Natural killer cell treated with Interleukin-12 subunit alpha and Interleukin-12 subunit beta and Interleukin-15 and Interleukin-18, amount 100 ng/mL, for 72 hours (primary cell): ENCODE results near the gene KCTD4. TPM values are rescaled to one million over a fixed set of nuclear protein-coding genes. Genes with fewer than 3 reads are reported as not detected.
A peak's percentile ranks its signal among the peaks of the same experiment; 100 is the strongest.
"Not testable (repeated sequence)": the region's sequence is repeated elsewhere in the genome, so short reads cannot be mapped to it uniquely, and the experiment has no call there.

Experiments
- ATAC-seq, 2 donors: fragments of 150-1000 bp; cut with Tn5 transposase in 1 of 2; sonication (Bioruptor Pico), chemical (Tn5 transposase) in 1 of 2; 2 replicates each; pipeline ENCODE4 v1.10.0; 2021
- DNase-seq: peaks from one replicate; pipeline ENCODE4 v3.0.0; 2022; ENCODE audit warnings: low spot score
- H3K27ac Mint-ChIP-seq, 2 donors: 1 replicate in 1 of 2; 2 replicates in 1 of 2; pipeline ENCODE4 v1.8.0; 2022; ENCODE audit warnings: mixed read lengths in 2 of 2, mild to moderate bottlenecking in 1 of 2, moderate library complexity in 1 of 2
- H3K27me3 Mint-ChIP-seq, 2 donors: 1 replicate in 1 of 2; 2 replicates in 1 of 2; pipeline ENCODE4 v1.8.0; 2022; ENCODE audit warnings: mixed read lengths in 2 of 2
- H3K36me3 Mint-ChIP-seq: one replicate; pipeline ENCODE4 v1.8.0; 2022; ENCODE audit warnings: mixed read lengths
- H3K4me1 Mint-ChIP-seq, 2 donors: 1 replicate in 1 of 2; 2 replicates in 1 of 2; pipeline ENCODE4 v1.8.0; 2022; ENCODE audit warnings: low read depth in 2 of 2, mixed read lengths in 2 of 2, mild to moderate bottlenecking in 1 of 2
- H3K4me3 Mint-ChIP-seq: one replicate; pipeline ENCODE4 v1.8.0; 2022; ENCODE audit warnings: mixed read lengths
- H3K9me3 Mint-ChIP-seq: 2 replicates; pipeline ENCODE4 v1.8.0; 2022; ENCODE audit warnings: mixed read lengths
- total RNA-seq, 2 donors: library from RNA; stranded (reverse); gene quantifications; one replicate each; pipeline ENCODE4 v1.2.3, GENCODE V29; 2022

The KCTD4 gene
- total RNA-seq: not detected

DNA sequence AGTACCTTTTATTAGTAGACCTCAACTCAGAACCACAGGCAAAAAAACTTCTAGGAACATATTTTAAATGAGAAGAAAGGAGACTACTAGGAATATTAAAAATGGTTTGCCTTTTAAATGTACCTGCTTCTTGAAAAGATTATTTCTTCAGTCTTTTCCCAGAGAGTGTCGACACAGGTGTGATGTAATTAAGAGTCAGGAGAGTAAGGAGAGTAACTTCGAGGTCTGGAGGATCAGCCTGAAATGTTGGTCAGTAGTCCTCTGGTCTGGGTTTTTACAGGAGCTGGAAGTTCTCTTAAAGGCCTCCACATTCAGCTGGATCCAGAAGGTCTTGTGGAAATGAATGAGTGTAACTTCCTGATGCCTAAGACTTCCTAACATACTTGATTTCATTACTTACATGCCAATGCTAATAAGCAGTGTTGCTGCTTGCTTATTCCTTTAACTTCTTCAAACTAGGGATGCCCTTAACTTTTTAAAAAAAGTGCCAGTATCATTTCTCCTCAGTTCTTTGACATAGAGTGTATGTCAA is at the start of gene KCTD4:
KCTD4 (minus strand) TSS at position 345 of the 532 bp plus-strand sequence. CDS start 6,478 bp downstream, outside the sequence.
- Mint-ChIP-seq H3K27me3 (no peaks in the 10 kb centered on the region), H3K4me1 (peaks cover 16 to 22% of the 10 kb centered on the region in 2 donors), H3K9me3 (no peaks in the 10 kb centered on the region), H3K27ac (no peak within 1 kb of the TSS), H3K36me3 (no peaks in the 10 kb centered on the region), H3K4me3 (no peak within 1 kb of the TSS)
- ATAC-seq (no peak), DNase-seq (no peak)

DNA sequence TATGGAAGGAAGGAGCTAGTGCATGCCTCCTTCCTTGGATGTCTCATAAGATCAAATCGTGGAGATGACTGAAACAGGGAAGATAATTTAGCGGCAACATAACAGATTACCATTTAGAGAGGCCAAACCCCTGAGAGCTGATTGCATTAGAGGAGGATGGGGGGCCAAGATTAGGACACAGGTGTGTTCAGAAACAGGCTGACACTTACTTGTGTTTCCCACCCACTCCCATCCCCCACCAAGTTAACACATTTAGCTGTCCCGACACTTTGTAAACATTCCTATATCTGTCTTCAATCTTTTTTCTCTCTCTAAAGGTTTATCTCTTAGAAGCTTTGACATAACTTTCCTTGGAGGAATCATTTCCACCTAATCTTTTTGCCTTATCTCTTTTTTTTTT is 48.8 kb upstream of the KCTD4 start:
- Mint-ChIP-seq H3K4me3 (no peak overlapping the region), H3K9me3 (no peaks in the 10 kb centered on the region), H3K27ac (no peak overlapping the region), H3K36me3 (peaks cover 7% of the 10 kb centered on the region), H3K4me1 (peaks cover 5 to 6% of the 10 kb centered on the region in 2 donors), H3K27me3 (no peaks in the 10 kb centered on the region)
- DNase-seq: no peak
- no peak for ATAC-seq

DNA sequence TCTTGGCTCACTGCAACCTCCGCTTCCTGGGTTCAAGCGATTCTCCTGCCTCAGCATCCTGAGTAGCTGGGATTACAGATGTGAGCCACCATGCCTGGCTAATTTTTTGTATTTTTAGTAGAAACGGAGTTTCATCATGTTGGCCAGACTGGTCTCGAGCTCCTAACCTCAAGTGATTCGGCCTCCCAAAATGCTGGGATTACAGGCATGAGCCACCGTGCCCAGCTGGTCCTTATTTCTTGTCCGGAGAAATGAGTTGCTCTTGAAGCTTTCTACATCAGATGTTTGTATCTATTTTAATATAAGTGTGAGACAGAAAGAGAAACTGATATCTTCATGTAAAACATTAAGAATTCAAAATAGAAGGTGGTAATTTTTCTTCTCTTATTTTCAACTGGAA is 43.9 kb upstream of the KCTD4 start:
- not testable (repeated sequence) for H3K9me3 Mint-ChIP-seq, H3K27me3 Mint-ChIP-seq, H3K36me3 Mint-ChIP-seq, H3K27ac Mint-ChIP-seq, ATAC-seq, DNase-seq, H3K4me3 Mint-ChIP-seq, H3K4me1 Mint-ChIP-seq

- Mint-ChIP-seq H3K27ac (no peak overlapping the region), H3K4me1 (no peaks in the 10 kb centered on the region), H3K27me3 (no peaks in the 10 kb centered on the region), H3K4me3 (no peak overlapping the region), H3K36me3 (no peaks in the 10 kb centered on the region), H3K9me3 (no peaks in the 10 kb centered on the region)
- ATAC-seq (no peak), DNase-seq (no peak)
These were observed 42.2 kb upstream of the KCTD4 start for GRCh38 chr13:45243077-45243476.

GRCh38 chr13:45242524-45242923 is 41.7 kb upstream of the KCTD4 start:
- Mint-ChIP-seq H3K4me3 (no peak overlapping the region), H3K27me3 (no peaks in the 10 kb centered on the region), H3K4me1 (no peaks in the 10 kb centered on the region), H3K36me3 (no peaks in the 10 kb centered on the region), H3K9me3 (no peaks in the 10 kb centered on the region), H3K27ac (no peak overlapping the region)
- ATAC-seq (no peak), DNase-seq (no peak)

DNA sequence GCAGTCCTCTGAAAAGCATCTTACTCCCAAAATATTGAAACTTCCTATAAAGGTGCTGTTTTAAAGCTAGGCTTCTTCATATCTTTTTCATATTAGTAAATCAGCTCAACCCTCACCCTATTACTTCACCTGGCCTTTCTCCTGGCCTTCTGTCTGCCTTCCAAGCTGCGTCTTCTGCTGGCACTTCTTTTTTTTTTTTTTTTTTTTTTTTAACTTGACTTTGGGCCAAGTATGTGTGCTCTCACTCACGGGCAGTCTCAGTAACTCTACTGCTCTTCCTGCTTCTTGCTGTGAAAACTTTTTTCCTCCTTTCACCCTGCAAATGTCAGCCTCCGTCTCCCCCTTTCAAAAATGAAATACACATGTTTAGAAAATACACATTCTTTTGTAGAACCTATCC is 41.2 kb upstream of the KCTD4 start:
- Mint-ChIP-seq H3K36me3 (no peaks in the 10 kb centered on the region), H3K4me1 (no peaks in the 10 kb centered on the region), H3K9me3 (no peaks in the 10 kb centered on the region), H3K27me3 (no peaks in the 10 kb centered on the region), H3K27ac (no peak overlapping the region), H3K4me3 (no peak overlapping the region)
- DNase-seq (no peak), ATAC-seq (no peak)

DNA sequence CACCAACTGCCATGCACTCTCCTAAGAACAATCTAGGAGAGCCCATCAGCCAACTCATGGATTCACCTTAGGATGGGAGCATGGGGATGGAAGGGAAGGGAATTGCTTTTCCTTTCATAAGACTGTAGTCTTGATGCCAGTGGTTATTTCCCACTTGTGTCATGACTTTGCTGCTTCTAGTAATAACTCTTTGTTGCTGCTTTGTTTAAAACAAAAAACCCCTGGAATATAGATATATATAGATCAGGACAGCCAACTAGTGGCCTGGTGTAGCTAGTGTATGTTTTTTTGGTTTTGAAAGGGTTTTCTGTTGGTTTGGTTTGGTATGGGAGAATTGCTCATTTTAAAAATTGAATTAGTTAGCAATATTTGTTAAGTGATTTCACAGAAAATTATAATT is 39.3 kb upstream of the KCTD4 start:
- Mint-ChIP-seq H3K4me3 (no peak overlapping the region), H3K36me3 (no peaks in the 10 kb centered on the region)

GRCh38 chr13:45238945-45239795 is 38.3 kb upstream of the KCTD4 start:
- no peaks in the 10 kb centered on the region for H3K27me3 Mint-ChIP-seq
- no peak overlapping the region for H3K4me3 Mint-ChIP-seq
- ATAC-seq (no peak), DNase-seq (no peak)
- H3K36me3 Mint-ChIP-seq: no peaks in the 10 kb centered on the region
- no peaks in the 10 kb centered on the region for H3K9me3 Mint-ChIP-seq
- no peaks in the 10 kb centered on the region for H3K4me1 Mint-ChIP-seq
- H3K27ac Mint-ChIP-seq: no peak overlapping the region

More for the DNA sequence above, 39.3 kb upstream of the KCTD4 start:
- H3K9me3 Mint-ChIP-seq: no peaks in the 10 kb centered on the region
- no peaks in the 10 kb centered on the region for H3K27me3 Mint-ChIP-seq
- peak overlapping the region in 1 of 2 donors; percentile 23 for H3K27ac Mint-ChIP-seq
- DNase-seq (no peak), ATAC-seq (no peak)
- H3K4me1 Mint-ChIP-seq: no peaks in the 10 kb centered on the region

- no peaks in the 10 kb centered on the region for H3K27me3 Mint-ChIP-seq
- H3K9me3 Mint-ChIP-seq: no peaks in the 10 kb centered on the region
- H3K27ac Mint-ChIP-seq: no peak overlapping the region
- ATAC-seq (no peak), DNase-seq (no peak)
- H3K4me1 Mint-ChIP-seq: peaks cover 0 to 7% of the 10 kb centered on the region in 2 donors
- no peak overlapping the region for H3K4me3 Mint-ChIP-seq
- no peaks in the 10 kb centered on the region for H3K36me3 Mint-ChIP-seq
These were observed 31.7 kb upstream of the KCTD4 start for GRCh38 chr13:45232591-45232990.

DNA sequence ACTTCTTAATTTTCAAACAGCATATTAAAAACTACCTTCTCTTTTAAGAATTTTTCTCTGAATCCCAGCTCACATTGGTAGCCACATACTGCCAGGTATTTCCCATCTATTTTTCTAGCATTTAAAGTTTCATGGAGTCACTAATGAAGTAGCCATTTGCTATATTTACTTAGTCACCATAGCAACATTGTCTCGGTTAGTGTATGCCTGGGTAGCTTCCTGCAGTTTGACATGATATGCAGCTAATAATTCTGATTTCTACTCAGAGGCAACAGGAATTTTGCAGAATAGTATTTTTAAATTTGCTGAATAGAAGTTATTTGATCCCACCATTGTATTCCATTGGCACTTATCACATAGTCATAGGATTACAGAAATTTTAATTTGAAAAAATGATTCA is 30.9 kb upstream of the KCTD4 start:
- Mint-ChIP-seq H3K4me3 (no peak overlapping the region), H3K27me3 (no peaks in the 10 kb centered on the region), H3K36me3 (no peaks in the 10 kb centered on the region), H3K4me1 (peaks cover 0 to 7% of the 10 kb centered on the region in 2 donors), H3K9me3 (no peaks in the 10 kb centered on the region), H3K27ac (no peak overlapping the region)
- ATAC-seq: no peak
- no peak for DNase-seq

GRCh38 chr13:45231305-45231704 is 30.5 kb upstream of the KCTD4 start:
- Mint-ChIP-seq H3K9me3 (no peaks in the 10 kb centered on the region), H3K27ac (no peak overlapping the region)

DNA sequence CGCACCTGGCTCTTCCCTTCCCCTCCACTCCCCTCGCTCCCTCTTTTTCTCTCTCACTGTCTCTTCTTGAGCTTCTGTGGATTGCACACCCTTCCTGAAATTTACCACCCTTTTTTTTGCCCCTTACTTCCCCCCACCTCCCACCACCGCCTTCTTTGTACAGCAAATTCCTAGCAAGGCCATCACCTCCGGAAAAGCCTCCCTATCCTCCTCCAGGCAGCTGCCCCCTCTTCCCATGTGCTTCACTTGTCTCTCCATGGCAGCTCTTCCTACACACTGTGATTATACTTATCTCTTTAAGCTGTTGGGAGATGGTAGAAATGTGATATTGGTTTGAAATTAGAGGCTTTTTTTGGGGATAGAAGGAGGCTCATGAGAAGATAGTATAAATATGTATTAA is 28.3 kb upstream of the KCTD4 start:
- DNase-seq: no peak
- H3K27ac Mint-ChIP-seq: no peak overlapping the region
- no peak for ATAC-seq

More at GRCh38 chr13:45231305-45231704, 30.5 kb upstream of the KCTD4 start:
- Mint-ChIP-seq H3K4me1 (peaks cover 0 to 7% of the 10 kb centered on the region in 2 donors), H3K36me3 (no peaks in the 10 kb centered on the region), H3K27me3 (no peaks in the 10 kb centered on the region), H3K4me3 (no peak overlapping the region)
- ATAC-seq: no peak
- no peak for DNase-seq

DNA sequence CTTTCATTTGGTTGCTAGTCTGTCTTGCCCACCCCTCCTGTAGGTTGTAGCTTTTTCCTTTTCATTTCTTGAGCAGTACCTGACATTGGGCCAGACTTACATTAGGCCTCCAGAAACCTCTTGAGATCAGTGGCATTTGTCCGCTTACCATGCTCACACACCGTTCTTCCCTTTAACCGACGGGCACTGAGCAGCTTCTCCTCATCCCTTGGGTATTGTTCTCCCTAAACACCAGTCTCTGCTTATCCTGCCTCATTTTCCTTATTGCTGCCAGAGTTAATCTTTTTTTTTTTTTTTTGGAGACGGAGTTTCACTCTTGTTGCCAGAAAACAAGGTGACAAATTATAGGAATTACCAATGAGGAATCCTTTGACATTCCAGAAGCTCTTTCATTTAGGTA is 27.2 kb upstream of the KCTD4 start:
- no peak overlapping the region for H3K4me3 Mint-ChIP-seq
- peaks cover 0 to 7% of the 10 kb centered on the region in 2 donors for H3K4me1 Mint-ChIP-seq
- DNase-seq (no peak), ATAC-seq (no peak)
- H3K27ac Mint-ChIP-seq: no peak overlapping the region
- no peaks in the 10 kb centered on the region for H3K36me3 Mint-ChIP-seq
- no peaks in the 10 kb centered on the region for H3K27me3 Mint-ChIP-seq
- H3K9me3 Mint-ChIP-seq: no peaks in the 10 kb centered on the region

More for the DNA sequence above, 28.3 kb upstream of the KCTD4 start:
- no peaks in the 10 kb centered on the region for H3K36me3 Mint-ChIP-seq
- no peaks in the 10 kb centered on the region for H3K27me3 Mint-ChIP-seq
- H3K4me1 Mint-ChIP-seq: peaks cover 0 to 7% of the 10 kb centered on the region in 2 donors
- H3K9me3 Mint-ChIP-seq: no peaks in the 10 kb centered on the region
- no peak overlapping the region for H3K4me3 Mint-ChIP-seq

GRCh38 chr13:45226024-45226423 is 25.2 kb upstream of the KCTD4 start:
- Mint-ChIP-seq H3K27me3 (no peaks in the 10 kb centered on the region), H3K36me3 (no peaks in the 10 kb centered on the region), H3K4me3 (no peak overlapping the region), H3K9me3 (no peaks in the 10 kb centered on the region), H3K27ac (no peak overlapping the region), H3K4me1 (peaks cover 0 to 4% of the 10 kb centered on the region in 2 donors)
- ATAC-seq (no peak), DNase-seq (no peak)
